Testis (tissue), 2 donors: ENCODE results near the gene TFEC.

Experiments used
- POLR2A ChIP-seq: fragments of 450-650 bp; IDR thresholded peaks from one replicate; pipeline ENCODE4 v1.6.1; 2017; ENCODE audit warnings: antibody characterized with exemption, mild to moderate bottlenecking, moderate library complexity
- TF ChIP-seq, protein P1 (sequence below), 3 experiments: fragments of 450-650 bp in 2 of 3; fragments of 200-600 bp in 1 of 3; sonication (generic) in 1 of 3; IDR thresholded peaks; one replicate each; pipeline ENCODE4 v1.5.1; 2016 to 2019; ENCODE audit warnings: antibody characterized with exemption in 3 of 3, mild to moderate bottlenecking in 2 of 3, moderate library complexity in 1 of 3

DNA sequence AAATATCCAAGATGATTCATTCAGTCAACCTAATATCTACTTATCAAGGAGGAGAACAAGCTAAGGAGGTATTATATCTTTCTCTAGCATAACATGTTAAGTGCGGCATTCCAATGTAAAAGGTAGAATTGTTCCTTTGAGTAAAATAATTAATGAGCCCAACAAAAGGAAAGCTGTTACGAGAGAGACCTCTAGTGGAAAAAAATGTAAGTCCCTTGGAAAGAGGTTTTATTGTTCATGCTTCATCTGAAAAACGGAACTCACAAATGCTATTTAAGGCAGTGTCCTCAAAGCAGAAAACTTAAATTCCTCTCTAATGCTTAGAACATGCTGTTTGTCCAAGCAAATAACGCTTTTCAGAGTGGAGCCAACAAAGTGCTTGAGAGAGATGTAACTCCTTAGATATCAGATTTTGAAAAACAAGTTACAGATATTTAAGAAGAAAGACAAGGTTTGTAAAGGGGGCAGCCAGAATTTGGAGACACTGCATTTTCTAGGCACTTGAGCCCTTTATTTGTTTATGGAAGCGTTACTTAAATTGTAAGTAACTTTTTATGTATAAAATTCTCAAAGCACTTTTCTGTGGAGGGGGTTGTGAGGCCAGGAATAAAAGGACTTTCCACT, 119.9 kb downstream of the TFEC start:
- TF ChIP-seq, protein P1, sequence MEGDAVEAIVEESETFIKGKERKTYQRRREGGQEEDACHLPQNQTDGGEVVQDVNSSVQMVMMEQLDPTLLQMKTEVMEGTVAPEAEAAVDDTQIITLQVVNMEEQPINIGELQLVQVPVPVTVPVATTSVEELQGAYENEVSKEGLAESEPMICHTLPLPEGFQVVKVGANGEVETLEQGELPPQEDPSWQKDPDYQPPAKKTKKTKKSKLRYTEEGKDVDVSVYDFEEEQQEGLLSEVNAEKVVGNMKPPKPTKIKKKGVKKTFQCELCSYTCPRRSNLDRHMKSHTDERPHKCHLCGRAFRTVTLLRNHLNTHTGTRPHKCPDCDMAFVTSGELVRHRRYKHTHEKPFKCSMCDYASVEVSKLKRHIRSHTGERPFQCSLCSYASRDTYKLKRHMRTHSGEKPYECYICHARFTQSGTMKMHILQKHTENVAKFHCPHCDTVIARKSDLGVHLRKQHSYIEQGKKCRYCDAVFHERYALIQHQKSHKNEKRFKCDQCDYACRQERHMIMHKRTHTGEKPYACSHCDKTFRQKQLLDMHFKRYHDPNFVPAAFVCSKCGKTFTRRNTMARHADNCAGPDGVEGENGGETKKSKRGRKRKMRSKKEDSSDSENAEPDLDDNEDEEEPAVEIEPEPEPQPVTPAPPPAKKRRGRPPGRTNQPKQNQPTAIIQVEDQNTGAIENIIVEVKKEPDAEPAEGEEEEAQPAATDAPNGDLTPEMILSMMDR (IDR thresholded peaks at IDR 0.05), result peak in 1 of 3 experiments; percentile 59
- no peak for TF ChIP-seq POLR2A
